GM18867 (cell line): ENCODE results near the gene GRIK4.

Experiments used
- ATAC-seq: cut with Tn5 transposase; IDR thresholded peaks from one replicate; pipeline ENCODE4 v1.9.1; 2021; ENCODE audit warnings: mild to moderate bottlenecking, moderate library complexity; ENCODE audit not compliant: unreplicated experiment

The GRIK4 gene

GRCh38 chr11:120794748-120795147 lies 283.2 kb downstream of the GRIK4 start:
- no peak for ATAC-seq

GRCh38 chr11:120795185-120795584 lies 283.6 kb downstream of the GRIK4 start:
- no peak for ATAC-seq

DNA sequence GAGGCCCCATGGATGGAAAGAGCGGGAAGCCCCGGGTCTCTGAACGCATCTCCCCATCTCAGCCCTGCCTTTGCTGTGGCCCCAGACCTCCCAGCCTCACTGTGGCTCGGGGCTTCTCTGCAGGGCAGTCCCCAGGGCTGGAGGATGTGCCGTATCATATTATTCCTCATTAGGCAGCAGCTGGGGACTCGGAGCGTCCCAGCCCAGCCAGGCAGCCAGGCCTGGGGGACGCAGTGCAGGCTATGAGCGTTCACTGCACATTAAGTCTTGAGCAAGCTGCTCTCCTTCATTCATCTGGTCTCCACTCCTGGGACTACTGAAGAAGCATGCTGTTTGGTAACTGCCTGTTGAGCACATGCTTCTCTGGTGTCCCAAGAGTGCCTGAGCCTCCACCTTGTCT lies 285.6 kb downstream of the GRIK4 start:
- ATAC-seq = no peak

DNA sequence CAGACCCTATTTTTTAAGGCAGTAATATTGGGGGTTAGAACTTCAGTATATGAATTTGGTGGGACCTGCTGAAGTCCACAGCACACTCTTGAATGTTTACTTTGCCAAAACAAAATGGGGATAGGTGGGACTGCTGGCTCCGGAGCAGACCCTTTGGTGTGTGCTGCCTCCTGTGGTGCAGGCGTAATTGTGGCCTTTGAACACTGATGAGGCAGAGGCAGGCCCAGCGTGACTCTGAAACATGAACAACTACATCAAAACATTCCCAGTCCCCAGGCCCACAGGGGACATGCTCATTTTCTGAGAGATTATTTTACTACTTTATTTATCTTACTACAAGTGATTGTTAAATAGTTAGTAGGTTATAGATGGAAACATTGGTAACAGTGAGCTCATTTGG lies 287.3 kb downstream of the GRIK4 start:
- no peak for ATAC-seq

DNA sequence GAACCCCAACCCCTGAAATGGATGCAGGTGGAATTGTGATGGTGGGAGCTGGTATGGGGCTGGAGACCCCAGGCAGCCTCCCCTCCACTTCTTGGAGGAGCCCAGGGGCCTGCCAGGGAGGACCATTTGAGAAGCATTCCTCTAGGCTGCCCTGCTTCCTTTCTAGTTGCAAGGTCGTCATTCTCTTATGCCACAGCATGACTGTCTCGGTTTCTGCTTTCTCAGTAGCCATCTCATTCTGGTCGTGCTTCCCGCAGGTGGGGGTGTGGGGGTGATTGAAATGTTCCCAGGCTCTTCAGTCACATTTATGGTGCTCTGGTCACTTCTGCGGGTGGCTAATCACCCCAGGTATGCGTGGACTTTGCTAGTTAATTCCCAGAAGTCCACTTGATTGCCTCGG lies 288.7 kb downstream of the GRIK4 start:
- ATAC-seq = no peak

GRCh38 chr11:120801801-120802689 lies 290.5 kb downstream of the GRIK4 start:
- no peak for ATAC-seq

DNA sequence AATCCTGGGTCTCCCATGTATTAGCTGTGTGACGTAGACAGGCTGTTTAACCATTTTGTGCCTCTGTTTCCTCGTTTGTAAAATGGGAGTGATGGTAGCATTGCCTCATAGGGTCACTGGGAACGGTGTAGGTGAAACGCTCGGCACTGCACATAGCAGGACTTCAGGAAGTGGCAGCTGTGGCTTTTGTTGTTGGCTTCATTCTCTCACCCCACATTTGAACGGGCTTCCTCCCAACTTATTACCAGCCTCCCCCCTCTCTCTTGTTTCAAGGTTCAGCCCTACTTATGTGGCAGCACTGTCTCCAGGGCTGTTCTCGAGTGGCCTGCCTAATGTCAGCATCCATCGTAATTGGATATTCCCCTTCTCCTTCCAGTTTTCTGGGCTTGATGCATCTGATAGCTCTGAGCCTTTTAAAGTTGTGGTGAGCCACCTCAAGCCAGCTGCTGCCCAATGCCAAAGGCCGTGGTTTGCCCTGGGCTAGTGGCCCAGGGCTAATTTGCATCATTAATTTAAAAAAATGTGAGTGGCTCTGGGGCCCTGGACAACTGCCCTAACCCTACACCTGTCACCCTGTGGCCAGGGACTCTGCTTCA lies 294.5 kb downstream of the GRIK4 start:
- peak; percentile 58 for ATAC-seq

DNA sequence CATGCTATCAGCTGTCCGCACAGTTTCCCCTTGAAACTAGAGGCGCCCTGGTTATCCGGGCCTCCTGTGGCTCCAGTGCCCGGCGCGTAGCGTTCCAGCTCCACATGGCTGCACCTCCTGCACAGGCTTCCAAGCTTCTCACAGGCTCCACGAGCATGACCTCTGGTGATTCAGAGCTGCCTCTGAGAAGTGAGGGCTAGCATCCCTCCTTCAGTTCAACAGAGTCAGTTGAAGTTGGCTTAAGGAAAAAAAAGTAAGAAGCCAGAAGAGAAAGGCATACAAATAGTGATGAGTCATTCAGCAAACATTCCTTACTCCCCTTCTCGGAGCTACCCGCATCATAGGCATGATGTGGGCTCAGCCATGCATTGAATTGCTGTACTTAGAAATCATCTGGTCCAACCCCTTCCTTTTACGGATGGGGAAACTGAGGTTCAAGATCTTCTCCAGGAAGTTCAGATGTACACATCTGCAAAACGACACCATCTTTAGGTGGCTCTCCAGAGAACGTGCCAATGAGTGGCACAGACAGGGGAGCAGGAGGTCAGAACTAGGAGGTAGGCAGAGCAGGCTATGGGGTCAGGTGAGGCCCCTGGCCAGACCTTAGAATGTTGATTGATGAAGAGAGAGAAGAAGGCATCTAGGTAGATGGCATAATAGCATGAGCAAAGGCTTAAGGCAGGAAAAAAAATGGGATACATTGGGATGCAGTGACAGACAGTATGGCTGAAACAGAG lies 296.0 kb downstream of the GRIK4 start:
- no peak for ATAC-seq

GRCh38 chr11:120808616-120809050 lies 297.1 kb downstream of the GRIK4 start:
- ATAC-seq = no peak

GRCh38 chr11:120810251-120810650 lies 298.7 kb downstream of the GRIK4 start:
- no peak for ATAC-seq

GRCh38 chr11:120811199-120811598 lies 299.7 kb downstream of the GRIK4 start:
- no peak for ATAC-seq

DNA sequence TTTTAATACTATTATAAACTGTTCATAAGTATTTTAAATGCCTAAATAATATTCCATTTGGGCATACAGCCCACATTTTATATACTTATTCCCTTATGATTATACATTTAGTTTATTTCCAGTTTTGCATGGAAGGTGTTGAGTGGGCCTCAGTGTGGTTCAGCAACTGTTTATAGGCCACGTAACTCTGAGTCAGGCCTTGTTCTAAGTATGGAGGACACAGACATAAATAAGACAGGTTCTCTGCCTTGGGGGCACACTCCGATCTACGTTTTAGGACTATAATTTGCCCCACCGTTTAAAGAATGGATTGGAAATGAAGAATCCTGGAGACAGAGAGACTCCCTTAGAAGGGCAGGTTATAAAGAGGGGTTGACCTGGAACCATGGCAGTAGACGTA lies 300.2 kb downstream of the GRIK4 start:
- ATAC-seq = no peak

- no peak for ATAC-seq
Measured at GRCh38 chr11:120814531-120815318, 303.2 kb downstream of the GRIK4 start.

DNA sequence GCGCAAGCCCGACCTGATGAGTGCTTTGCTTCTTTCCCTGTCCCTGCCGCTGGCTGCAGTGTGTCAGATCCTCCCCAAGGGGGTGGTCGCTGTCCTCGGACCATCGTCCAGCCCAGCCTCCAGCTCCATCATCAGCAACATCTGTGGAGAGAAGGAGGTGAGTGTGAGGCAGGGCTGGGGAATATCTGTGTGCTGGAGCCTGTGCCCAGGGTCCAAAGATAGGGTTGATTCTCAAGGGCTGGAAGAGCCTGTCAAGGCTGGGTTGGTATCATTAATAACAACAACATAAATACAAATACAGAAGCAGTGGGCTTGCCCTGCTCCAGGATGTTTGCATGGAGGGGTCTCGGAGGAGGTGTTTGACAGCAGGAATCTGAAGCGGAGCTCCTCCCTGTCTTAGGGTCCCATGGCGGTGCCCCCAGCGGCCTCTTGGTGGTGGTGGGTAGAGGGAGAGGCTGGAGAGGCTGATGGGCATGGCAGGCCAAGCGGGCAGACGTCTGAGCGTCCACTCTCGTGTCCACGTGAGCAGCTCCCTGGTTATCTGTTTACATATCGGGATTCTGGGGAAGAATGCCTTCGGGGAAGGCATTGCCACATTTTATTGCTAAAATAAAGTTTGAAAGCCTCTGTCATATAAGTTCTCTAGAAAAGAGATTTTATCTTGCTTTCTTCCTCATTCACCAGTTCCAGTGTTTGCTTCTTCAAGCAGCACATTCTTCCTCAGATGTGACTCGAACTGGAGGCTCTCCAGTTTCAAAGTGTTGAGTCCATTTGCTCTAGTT lies 304.0 kb downstream of the GRIK4 start:
- no peak for ATAC-seq

- no peak for ATAC-seq
Measured at GRCh38 chr11:120816176-120816575, 304.6 kb downstream of the GRIK4 start.

- ATAC-seq = no peak
Measured at GRCh38 chr11:120816711-120817110, 305.2 kb downstream of the GRIK4 start.

DNA sequence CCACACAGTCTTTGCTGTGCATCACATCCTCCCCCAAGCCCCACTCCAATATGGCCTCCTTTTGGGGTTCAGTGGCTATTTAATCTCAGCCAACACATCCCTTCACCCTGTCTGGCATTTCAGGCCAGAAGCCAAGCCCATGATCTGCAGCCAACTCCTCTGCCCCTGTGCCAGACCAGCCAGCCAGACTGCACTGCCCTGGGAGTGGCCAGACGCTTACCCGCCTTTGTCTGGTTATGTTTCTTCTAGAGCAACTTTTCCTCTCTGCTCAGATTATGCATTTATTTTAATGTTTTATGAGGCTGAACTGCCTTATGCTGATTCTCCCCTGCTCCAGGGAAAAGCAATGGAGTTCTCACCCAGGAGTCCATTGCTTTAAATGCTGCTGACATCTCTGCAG lies 305.6 kb downstream of the GRIK4 start:
- ATAC-seq = no peak

DNA sequence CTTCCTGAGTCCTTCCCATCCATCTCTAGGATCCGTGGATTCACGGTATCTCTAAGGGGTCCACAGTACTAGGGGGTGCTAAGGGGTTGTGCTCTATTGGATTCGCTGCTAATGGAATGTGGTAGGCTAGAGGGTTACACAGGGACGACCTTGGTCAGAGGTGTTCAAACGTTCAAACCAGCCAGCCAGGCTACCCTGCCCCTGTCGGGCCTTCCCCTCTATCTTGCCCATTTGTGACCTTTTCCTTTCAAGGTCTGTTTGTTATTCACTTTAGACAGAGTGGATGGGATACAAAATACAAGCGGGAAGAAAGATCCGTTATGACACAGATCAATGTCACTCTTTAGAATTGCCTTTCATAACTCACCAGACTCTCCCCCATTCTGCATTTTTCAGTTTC lies 306.5 kb downstream of the GRIK4 start:
- no peak for ATAC-seq

GRCh38 chr11:120819003-120819402 lies 307.5 kb downstream of the GRIK4 start:
- no peak for ATAC-seq
